ENCODE measurements around the gene SMAP1. TPM values are rescaled to one million over a fixed set of nuclear protein-coding genes. Genes with fewer than 3 reads are reported as not detected.
"Not testable (repeated sequence)": the region's sequence is repeated elsewhere in the genome, so short reads cannot be mapped to it uniquely, and the experiment has no call there.

Gene SMAP1
- total RNA-seq, 4 donors from 2014 or later: 29.4 to 36.6 (median 35.8) TPM

- H3K36me3 ChIP-seq: peaks cover 0 to 14% of the 10 kb centered on the region in 2 donors
- ATAC-seq: no peak
- intact Hi-C loops (cut with DNase I; ENCODE audit: low total_unique reads) (no loop called here), in situ Hi-C loops (cut with MboI; ENCODE audit: low sequenced_read_pairs in 4 of 4) (no loop called here)
- no peaks in the 10 kb centered on the region for H3K4me1 ChIP-seq
- no peaks in the 10 kb centered on the region for H3K9me3 ChIP-seq
- H3K4me3 ChIP-seq: no peak overlapping the region
- no peak for DNase-seq
- TF ChIP-seq POLR2A (IDR thresholded peaks at IDR 0.05) (no peak), CTCF (IDR thresholded peaks at IDR 0.05 in 4 of 5, conservative IDR thresholded peaks at IDR 0.05 in 1 of 5) (no peak)
- no peaks in the 10 kb centered on the region for H3K27me3 ChIP-seq
- no peak overlapping the region for H3K27ac ChIP-seq
These were observed 86.2 kb downstream of the SMAP1 start for GRCh38 chr6:70753870-70754380.

GRCh38 chr6:70758883-70759282 is 91.2 kb downstream of the SMAP1 start:
- ATAC-seq (no peak), DNase-seq (no peak)
- Histone ChIP-seq H3K36me3 (peaks cover 0 to 14% of the 10 kb centered on the region in 2 donors), H3K9me3 (no peaks in the 10 kb centered on the region), H3K4me3 (no peak overlapping the region), H3K27me3 (no peaks in the 10 kb centered on the region), H3K27ac (no peak overlapping the region), H3K4me1 (peaks cover 0 to 6% of the 10 kb centered on the region in 2 donors)
- TF ChIP-seq POLR2A (IDR thresholded peaks at IDR 0.05) (no peak), CTCF (IDR thresholded peaks at IDR 0.05 in 4 of 5, conservative IDR thresholded peaks at IDR 0.05 in 1 of 5) (no peak)
- intact Hi-C loops (cut with DNase I; ENCODE audit: low total_unique reads) (no loop called here), in situ Hi-C loops (cut with MboI; ENCODE audit: low sequenced_read_pairs in 4 of 4) (no loop called here)

- Histone ChIP-seq H3K9me3 (no peaks in the 10 kb centered on the region), H3K4me1 (peaks cover 0 to 6% of the 10 kb centered on the region in 2 donors), H3K27me3 (no peaks in the 10 kb centered on the region), H3K36me3 (no peaks in the 10 kb centered on the region), H3K4me3 (no peak overlapping the region), H3K27ac (no peak overlapping the region)
- in situ Hi-C loops (cut with MboI; ENCODE audit: low sequenced_read_pairs in 4 of 4) (no loop called here), intact Hi-C loops (cut with DNase I; ENCODE audit: low total_unique reads) (no loop called here)
- ATAC-seq (peak in 1 of 2 donors; percentile 68), DNase-seq (no peak)
- TF ChIP-seq POLR2A (IDR thresholded peaks at IDR 0.05) (no peak), CTCF (IDR thresholded peaks at IDR 0.05 in 4 of 5, conservative IDR thresholded peaks at IDR 0.05 in 1 of 5) (no peak)
These were observed 96.2 kb downstream of the SMAP1 start for GRCh38 chr6:70763754-70764510.

- Histone ChIP-seq H3K27me3 (no peaks in the 10 kb centered on the region), H3K36me3 (no peaks in the 10 kb centered on the region), H3K9me3 (no peaks in the 10 kb centered on the region), H3K4me3 (no peak overlapping the region), H3K27ac (no peak overlapping the region), H3K4me1 (peaks cover 0 to 6% of the 10 kb centered on the region in 2 donors)
- no peak for TF ChIP-seq CTCF (IDR thresholded peaks at IDR 0.05 in 4 of 5, conservative IDR thresholded peaks at IDR 0.05 in 1 of 5)
- TF ChIP-seq POLR2A (IDR thresholded peaks at IDR 0.05): no peak
- intact Hi-C loops (cut with DNase I; ENCODE audit: low total_unique reads): no loop called here
- no peak for DNase-seq
- no peak for ATAC-seq
- in situ Hi-C loops (cut with MboI; ENCODE audit: low sequenced_read_pairs in 4 of 4): no loop called here
These were observed 97.0 kb downstream of the SMAP1 start for GRCh38 chr6:70764706-70765105.

GRCh38 chr6:70771351-70771750 is 103.7 kb downstream of the SMAP1 start:
- intact Hi-C loops (cut with DNase I; ENCODE audit: low total_unique reads): not testable (repeated sequence)

More at GRCh38 chr6:70771351-70771750, 103.7 kb downstream of the SMAP1 start:
- H3K27me3 ChIP-seq; DNase-seq; H3K4me3 ChIP-seq; H3K4me1 ChIP-seq; in situ Hi-C loops (cut with MboI; ENCODE audit: low sequenced_read_pairs in 4 of 4); H3K27ac ChIP-seq; ATAC-seq; H3K36me3 ChIP-seq; H3K9me3 ChIP-seq: not testable (repeated sequence)
